ENCODE results near the gene PTCD2.

DNA sequence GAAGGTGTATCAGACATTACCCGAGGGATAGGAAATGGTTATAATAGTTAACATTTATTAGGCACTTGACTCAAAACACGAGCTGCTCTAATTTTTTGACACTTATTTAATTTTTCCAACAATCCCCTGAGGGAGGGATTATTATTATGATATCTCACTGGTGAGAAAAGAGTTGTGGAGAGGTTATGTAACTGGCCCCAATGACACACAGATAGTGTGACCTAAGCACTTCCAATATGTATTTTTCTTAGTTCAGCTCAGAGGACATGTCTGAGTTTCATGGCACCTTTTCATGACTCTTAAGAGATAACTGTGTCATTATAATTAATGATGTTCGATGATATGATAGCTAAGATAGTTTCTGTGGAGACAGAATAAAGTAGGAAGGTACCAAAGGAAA, 86.9 kb downstream of the PTCD2 start:
- TF ChIP-seq CTCF (conservative IDR thresholded peaks at IDR 0.05; ENCODE audit: low read length) (no peak), EZH2phosphoT487 (IDR thresholded peaks at IDR 0.05; ENCODE audit: borderline replicate concordance, low read depth, low read length) (no peak)
